Right forelimb (tissue), 1 donor: ENCODE results near the gene TSC22D3.

Source experiments
- DNase-seq: peaks from one replicate; pipeline ENCODE4 v3.0.0-alpha.2; 2018

The TSC22D3 gene

GRCh38 chrX:107729558-107730297 lies 45.9 kb downstream of the TSC22D3 start:
- no peak for DNase-seq

DNA sequence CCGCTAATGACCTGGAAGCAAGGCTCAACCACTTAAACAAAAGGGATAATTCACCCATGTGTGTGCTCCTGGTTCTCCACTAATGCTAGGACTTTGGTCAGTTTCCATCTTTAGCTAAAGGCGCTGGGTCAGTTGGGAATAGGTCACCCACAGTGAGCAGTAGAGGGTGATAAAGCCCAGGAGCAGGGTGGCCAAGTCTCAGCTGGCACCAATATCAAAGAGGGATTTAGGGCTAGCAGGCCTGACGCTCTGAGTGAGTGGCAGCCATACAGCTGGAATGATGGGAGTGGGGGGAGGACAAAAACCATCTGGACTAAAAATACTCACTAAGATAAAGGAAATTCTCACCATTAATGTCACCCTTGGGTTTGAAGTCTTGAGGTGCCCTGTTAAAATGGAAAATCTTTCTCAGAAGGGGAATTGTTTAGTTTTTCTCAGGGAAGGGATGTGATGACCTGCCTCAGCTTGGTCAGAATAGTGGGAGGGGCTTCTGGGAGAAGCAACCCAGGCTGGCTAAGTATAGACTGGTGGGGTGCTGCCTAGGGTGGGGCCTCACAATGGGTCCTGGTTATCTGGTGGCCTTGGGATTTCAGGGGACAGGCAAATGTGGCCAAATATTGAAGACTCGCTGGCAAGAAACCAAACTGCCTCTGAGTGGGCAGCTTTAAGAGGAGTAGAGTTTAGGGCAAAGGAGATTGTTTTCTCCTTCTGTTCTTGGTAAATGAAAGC lies 47.1 kb downstream of the TSC22D3 start:
- DNase-seq = no peak

DNA sequence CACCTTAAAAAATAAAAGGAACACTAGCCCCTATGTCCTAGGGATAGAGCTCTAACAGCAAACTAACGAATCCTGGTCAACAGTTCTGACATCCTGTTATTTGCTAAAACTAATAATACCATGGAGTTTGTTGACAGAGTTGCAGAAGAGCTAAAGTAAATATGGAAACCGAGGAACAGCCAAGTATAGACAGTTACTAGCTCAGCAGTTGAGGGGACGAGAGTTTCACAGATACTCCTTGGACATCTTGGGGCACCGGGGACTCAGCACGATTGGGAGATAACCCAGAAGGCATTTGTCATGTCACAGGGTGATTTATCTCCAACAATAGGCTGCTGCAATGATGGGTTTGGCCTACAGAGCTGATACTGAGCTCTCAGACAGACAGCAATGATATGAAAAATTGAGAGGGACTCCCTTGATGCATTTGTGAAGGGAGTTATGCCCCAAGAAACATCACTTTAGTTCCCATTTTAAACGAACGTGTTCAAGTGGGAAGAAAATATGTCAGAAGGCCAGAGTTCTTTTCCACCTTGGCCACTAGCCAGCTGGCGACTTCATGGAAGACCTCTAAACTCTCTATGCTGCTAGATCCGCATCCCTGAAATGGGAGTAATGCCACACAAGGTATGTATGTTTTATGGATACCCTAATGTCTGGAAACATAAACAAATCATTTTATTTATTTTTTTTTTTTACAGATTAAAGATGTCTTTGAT lies 48.6 kb downstream of the TSC22D3 start:
- DNase-seq = no peak

DNA sequence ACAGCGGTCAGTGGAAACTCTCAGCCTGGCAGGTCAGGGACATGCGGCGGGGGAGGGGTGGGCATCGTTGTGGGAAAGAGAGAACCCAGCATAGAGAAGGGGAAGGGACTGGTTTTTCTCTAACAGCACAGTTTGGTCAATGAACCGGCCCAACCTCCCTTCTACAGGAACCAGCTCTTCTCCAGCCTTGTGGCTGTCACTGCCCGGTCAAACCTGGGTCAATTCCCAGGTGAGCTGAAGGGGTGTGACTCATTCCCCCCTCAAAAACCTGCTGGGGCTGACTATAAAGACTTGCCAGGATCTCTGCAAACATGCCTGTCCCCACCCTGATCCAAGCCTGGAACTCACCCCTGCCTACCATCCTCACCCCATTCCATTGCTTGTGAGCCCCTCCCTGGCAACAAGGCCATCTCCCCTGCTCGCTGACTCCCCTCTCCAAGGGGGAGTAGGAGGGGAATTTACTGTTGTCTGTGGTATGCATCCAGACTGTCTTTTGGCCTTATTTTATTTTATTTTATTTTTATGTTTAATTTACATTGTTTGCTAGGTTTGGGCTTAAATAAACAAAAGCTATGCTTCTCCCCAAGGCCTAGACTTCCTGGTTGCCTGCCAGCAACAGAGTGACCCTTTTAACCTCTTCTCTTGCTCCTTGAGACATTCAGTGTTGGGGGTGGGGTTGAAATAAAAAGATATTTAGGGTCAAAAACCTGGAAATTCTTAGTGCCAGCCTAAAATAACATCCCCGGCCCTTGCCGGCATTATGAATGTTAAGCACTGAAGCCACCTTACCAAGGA lies 49.6 kb downstream of the TSC22D3 start:
- no peak for DNase-seq

DNA sequence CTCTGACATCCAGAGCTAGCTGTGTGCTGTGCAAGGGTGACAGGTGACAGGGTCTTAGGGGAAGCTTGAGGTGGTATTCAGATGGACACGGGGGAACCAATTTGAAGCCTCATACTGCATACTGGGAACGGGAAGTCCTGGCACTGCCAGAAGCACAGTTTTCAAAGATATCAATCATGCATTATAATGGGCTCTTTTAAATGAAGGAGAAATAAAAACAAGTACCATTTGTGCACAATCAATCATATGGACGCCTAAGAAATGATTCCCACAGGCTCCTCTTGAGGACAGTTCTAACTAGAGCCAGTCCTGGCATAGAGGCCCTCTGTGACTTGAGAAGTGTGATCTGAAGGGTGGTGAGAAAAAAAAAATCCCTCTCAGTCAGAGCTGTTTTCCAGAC lies 50.9 kb downstream of the TSC22D3 start:
- DNase-seq = no peak

GRCh38 chrX:107723511-107723910 lies 52.1 kb downstream of the TSC22D3 start:
- DNase-seq = no peak

GRCh38 chrX:107721966-107722707 lies 53.5 kb downstream of the TSC22D3 start:
- no peak for DNase-seq

GRCh38 chrX:107721318-107721717 lies 54.3 kb downstream of the TSC22D3 start:
- DNase-seq = no peak

DNA sequence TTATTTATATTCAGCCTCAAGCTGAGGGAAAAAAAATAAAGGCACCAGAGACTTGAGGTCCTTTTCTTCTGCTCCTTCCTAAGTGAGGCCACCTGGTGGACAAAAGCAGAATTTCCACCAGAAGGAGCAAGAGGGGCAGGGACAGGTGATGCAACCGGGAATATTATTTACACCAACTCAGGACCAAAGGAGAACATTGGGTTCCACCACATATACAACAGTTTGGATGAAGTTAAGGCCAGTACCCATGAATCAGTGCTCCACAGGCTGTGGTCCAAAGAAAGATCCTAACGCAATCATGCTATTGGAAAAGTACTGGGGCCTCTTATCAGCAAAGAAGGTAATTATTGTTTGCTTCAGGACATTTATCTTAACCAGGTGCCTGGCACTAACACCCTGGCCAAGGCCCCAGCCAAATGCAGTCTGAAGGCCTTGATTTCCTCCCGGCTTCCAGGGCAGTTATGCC lies 57.4 kb downstream of the TSC22D3 start:
- no peak for DNase-seq

GRCh38 chrX:107716816-107717700 lies 58.5 kb downstream of the TSC22D3 start:
- DNase-seq = peak; percentile 81

- DNase-seq = peak; percentile 67
These were observed 59.4 kb downstream of the TSC22D3 start for GRCh38 chrX:107716118-107716684.

DNA sequence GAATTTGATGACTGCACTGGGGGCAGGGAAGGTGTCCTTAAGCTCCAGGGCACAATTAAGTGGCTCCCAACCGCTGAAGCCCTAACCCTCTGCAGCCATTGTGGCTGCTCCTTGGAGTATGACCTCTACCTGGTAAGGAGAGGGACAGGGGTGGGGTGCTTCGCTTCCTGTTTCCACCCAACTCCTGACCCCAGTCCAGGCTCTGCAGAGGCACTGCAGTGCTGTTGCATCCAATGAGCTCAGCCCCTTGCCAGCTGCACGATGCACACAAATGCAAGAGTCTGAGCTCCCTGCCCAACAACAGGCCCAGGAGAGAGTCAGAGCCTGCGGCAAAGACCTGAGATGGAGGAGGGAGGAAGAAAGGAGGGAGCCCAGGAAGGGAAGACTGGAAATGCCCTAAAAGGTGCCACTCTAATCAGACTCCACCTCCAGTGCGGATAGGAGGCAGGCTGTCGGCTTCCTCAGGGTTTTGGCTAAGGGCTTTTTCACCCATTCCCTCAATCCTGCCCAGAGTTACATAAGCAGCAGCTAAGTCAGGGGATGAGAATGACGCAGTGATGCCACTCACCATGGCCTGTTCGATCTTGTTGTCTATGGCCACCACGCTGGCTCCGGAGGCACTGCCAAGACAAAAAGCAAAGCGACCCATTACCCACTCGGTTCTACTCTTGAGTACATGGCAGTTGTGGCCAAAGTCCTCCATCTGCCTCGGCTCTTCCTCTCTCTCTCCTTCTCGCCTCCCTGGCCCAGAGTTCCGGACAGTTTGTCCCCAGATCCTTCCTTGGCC lies 60.1 kb downstream of the TSC22D3 start:
- DNase-seq = no peak

- DNase-seq = no peak
These were observed 61.2 kb downstream of the TSC22D3 start for GRCh38 chrX:107714206-107714891.

GRCh38 chrX:107713543-107714205 lies 61.9 kb downstream of the TSC22D3 start:
- DNase-seq = no peak

DNA sequence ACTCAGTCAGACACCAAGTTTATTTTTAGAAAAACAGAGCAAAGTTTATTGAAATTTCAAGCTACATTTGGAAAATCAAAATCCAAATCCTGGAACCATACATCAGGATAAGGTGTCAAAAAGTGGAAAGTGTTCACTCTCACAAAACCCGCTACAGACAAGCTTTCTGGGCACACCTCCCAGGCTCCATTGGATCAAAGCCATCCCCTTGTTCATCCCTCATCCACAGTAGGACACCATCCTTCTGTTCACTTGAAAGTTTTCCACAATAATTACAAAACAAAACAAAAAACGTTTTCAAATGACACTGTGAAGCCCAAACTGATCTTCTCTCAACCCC lies 62.4 kb downstream of the TSC22D3 start:
- DNase-seq = no peak

DNA sequence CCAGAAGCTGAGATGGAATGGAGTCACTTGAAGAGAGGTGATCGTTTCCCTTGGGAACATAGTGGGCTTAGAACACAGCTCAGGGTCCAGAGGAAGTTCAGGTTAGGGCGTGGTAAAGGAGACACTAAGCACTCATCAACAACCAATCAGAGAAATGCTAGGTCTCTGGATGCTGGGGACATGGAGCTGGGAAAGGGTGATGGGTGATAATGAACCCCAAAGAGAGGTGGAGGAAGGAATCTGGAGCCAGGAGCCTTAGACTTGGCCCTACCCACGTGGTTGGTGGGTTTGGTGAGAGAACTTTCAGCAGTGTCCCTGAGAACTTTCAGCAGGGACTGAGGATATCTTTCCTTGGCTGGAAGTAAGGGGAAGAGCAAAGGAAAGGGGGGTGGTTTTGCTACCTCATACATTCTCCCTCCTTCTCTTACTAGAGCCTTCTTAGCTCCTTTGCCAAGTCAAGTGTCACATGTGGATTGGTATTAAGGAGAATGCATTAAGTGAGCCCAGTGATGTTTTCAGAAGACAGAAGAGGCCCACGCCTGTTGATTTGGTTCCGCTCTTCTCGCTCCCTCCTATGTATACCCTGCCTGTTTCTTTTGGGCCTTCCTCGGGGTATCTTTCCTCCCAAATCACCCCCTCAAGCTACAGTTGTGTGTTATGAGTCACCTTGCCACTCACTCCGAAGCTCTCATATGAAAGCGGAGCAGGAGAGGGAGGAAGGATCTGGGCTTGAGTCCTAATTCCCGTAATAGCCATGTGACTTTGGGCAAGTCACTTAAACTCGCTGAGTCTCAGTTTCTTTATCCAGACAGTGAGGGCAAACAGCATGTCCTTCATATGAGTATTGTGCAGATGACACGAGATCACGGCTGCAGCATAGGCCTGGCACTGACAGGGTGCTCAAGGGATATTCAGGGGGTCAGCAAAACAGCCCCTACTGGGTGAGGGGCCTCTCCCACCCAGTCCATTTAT lies 63.1 kb downstream of the TSC22D3 start:
- DNase-seq = no peak

GRCh38 chrX:107711521-107712181 lies 63.9 kb downstream of the TSC22D3 start:
- DNase-seq = no peak
